H1 (cell line): Measurements from ENCODE around the gene CSF3R. TPM values are rescaled to one million over a fixed set of nuclear protein-coding genes. Genes with fewer than 3 reads are reported as not detected.

Experiments
- RXRA ChIP-seq: IDR thresholded peaks from 2 replicates; pipeline ENCODE4 v1.6.1; 2011; ENCODE audit warnings: low read depth, mild to moderate bottlenecking, low read length, moderate library complexity; ENCODE audit not compliant: insufficient read depth
- polyA plus RNA-seq, 7 experiments: library from polyadenylated mRNA; depleted of rRNA in 3 of 7; stranded (reverse) in 5 of 7; unstranded in 2 of 7; fragments of >200 nt in 5 of 7; fragments of 200-250 nt in 2 of 7; gene quantifications; 1 replicate in 5 of 7; 2 replicates in 1 of 7; 4 replicates in 1 of 7; pipeline versions ENCODE4 v1.2.1 to v1.2.3, GENCODE V29; 2011 to 2013; ENCODE audit warnings: missing spikeins in 2 of 7, mixed read lengths in 2 of 7
- total RNA-seq: library from RNA; stranded (reverse); fragmentation: NEBNext Ultra II Directional; extraction: Animal tissue kit (Norgen Biotek cat#: 25700); gene quantifications from 2 replicates; pipeline ENCODE4 v1.2.1, GENCODE V29; 2021

CSF3R gene
- total and polyA plus RNA-seq, 2 of the 8 experiments (the other 6 are each of a cell fraction or from before 2014, with no cell fraction given) = not detected

DNA sequence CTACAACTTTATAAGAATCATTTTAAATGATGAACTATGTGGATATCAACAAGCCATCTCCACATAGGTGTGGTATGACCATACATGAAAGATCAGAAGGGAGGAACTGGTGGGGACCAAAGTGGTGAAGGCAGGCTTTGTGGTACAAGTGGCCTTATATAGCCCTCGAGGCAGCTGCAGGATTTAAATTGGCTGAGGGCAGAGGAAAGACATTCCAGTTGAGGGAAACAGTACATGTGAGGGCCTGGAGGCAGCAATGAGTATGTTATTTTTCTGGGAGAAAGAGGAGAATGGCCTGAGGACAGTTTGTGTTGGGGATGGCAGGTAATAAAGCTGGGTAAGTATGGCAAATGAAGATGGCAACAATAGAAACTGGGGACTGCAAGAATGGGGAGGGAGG, 49.6 kb downstream of the CSF3R start (continued):
- TF ChIP-seq RXRA = no peak
